Spleen (tissue), 7 donors: ENCODE results near the gene CD276.

Experiments
- CTCF ChIP-seq, 11 experiments: fragments of 200-600 bp in 7 of 11; fragments of 450-650 bp in 4 of 11; sonication (generic) in 4 of 11; IDR thresholded peaks in 8 of 11; conservative IDR thresholded peaks in 3 of 11; 1 replicate in 7 of 11; 2 replicates in 4 of 11; pipeline versions ENCODE4 v1.4.0 to v1.8.0; 2016 to 2021; ENCODE audit warnings: antibody characterized with exemption in 11 of 11, inconsistent platforms in 4 of 11, mild to moderate bottlenecking in 1 of 11
- POLR2AphosphoS5 ChIP-seq, 3 donors: sonication (generic); formaldehyde crosslinking; IDR thresholded peaks; one replicate each; pipeline ENCODE4 v1.5.1; 2017; ENCODE audit warnings: antibody characterized with exemption in 3 of 3
- donor health status: DM: no; HTN: no; CAD: no; lungs with moderate emphysema.
- donor health status: DM: no; HTN: no; CAD: no.
- donor health status: DM: no; HTN: no; CAD: no.

GRCh38 chr15:73746261-73746660 lies 62.1 kb downstream of the CD276 start:
- TF ChIP-seq POLR2AphosphoS5 (IDR thresholded peaks at IDR 0.05) (no peak), CTCF (IDR thresholded peaks at IDR 0.05 in 8 of 11, conservative IDR thresholded peaks at IDR 0.05 in 3 of 11) (no peak)
